Spleen (tissue), 11 donors: ENCODE measurements around the gene OTOP2. TPM values are rescaled to one million over a fixed set of nuclear protein-coding genes. Genes with fewer than 3 reads are reported as not detected.

Experiments used
- DNase-seq: peaks from one replicate; pipeline ENCODE4 v3.0.0-alpha.2; 2020
- H3K27ac ChIP-seq, 8 donors: fragments of 200-600 bp; sonication (generic) in 7 of 8; 1 replicate in 4 of 8; 2 replicates in 4 of 8; pipeline versions ENCODE4 v1.5.0 to v1.8.0; 2016 to 2021; ENCODE audit warnings: inconsistent platforms in 4 of 8, mild to moderate bottlenecking in 4 of 8, moderate library complexity in 1 of 8
- H3K27me3 ChIP-seq, 7 donors: fragments of 200-600 bp; sonication (generic) in 6 of 7; replicated peaks in 1 of 7; 1 replicate in 4 of 7; 2 replicates in 3 of 7; pipeline versions ENCODE4 v1.5.0 to v1.8.0; 2016 to 2021; ENCODE audit warnings: inconsistent platforms in 3 of 7, mild to moderate bottlenecking in 1 of 7
- H3K36me3 ChIP-seq, 6 donors: fragments of 200-600 bp; sonication (generic) in 5 of 6; 1 replicate in 4 of 6; 2 replicates in 2 of 6; pipeline versions ENCODE4 v1.5.0 to v1.8.0; 2016 to 2021; ENCODE audit warnings: inconsistent platforms in 2 of 6
- H3K4me1 ChIP-seq, 6 donors: fragments of 200-600 bp; sonication (generic) in 5 of 6; 1 replicate in 3 of 6; 2 replicates in 3 of 6; pipeline versions ENCODE4 v1.5.0 to v1.8.0; 2016 to 2021; ENCODE audit warnings: inconsistent platforms in 3 of 6
- H3K4me3 ChIP-seq, 8 donors: fragments of 200-600 bp; sonication (generic) in 7 of 8; 1 replicate in 4 of 8; 2 replicates in 4 of 8; pipeline versions ENCODE4 v1.5.0 to v1.8.0; 2016 to 2021; ENCODE audit warnings: inconsistent platforms in 4 of 8, mild to moderate bottlenecking in 4 of 8, moderate library complexity in 2 of 8
- H3K9me3 ChIP-seq, 8 donors: fragments of 200-600 bp; sonication (generic) in 7 of 8; 1 replicate in 4 of 8; 2 replicates in 4 of 8; pipeline versions ENCODE4 v1.5.0 to v1.8.0; 2016 to 2021; ENCODE audit warnings: inconsistent platforms in 4 of 8
- CTCF ChIP-seq, 11 experiments: fragments of 200-600 bp in 7 of 11; fragments of 450-650 bp in 4 of 11; sonication (generic) in 4 of 11; IDR thresholded peaks in 8 of 11; conservative IDR thresholded peaks in 3 of 11; 1 replicate in 7 of 11; 2 replicates in 4 of 11; pipeline versions ENCODE4 v1.4.0 to v1.8.0; 2016 to 2021; ENCODE audit warnings: antibody characterized with exemption in 11 of 11, inconsistent platforms in 4 of 11, mild to moderate bottlenecking in 1 of 11
- POLR2A ChIP-seq, 3 donors: fragments of 450-650 bp; IDR thresholded peaks; one replicate each; pipeline ENCODE4 v1.5.1; 2017; ENCODE audit warnings: antibody characterized with exemption in 3 of 3, mild to moderate bottlenecking in 1 of 3
- POLR2AphosphoS5 ChIP-seq, 3 donors: sonication (generic); formaldehyde crosslinking; IDR thresholded peaks; one replicate each; pipeline ENCODE4 v1.5.1; 2017; ENCODE audit warnings: antibody characterized with exemption in 3 of 3
- WGBS, 5 donors: extraction: QIAGEN DNeasy Blood & Tissue Kit in 3 of 5; methylation state at CpG; one replicate each; pipeline versions ENCODE4 v1.1.5 to v1.1.7; 2013 to 2018; 5-methylcytosine and 5-hydroxymethylcytosine counted together
- intact Hi-C: fragments of 100-400 bp; cut with DNase I; formaldehyde crosslinking; loops from one replicate; pipeline ENCODE4 v1.15.0; 2023; ENCODE audit warnings: low total_unique reads
- polyA plus RNA-seq, 3 donors: library from polyadenylated mRNA; stranded (reverse); fragments of 200-250 nt; gene quantifications; one replicate each; pipeline ENCODE4 v1.2.1, GENCODE V29; 2013
- total RNA-seq, 7 donors: library from RNA; depleted of rRNA in 3 of 7; stranded (reverse); fragments of >200 nt in 3 of 7; fragmentation: NEBNext Ultra II Directional in 4 of 7; extraction: Animal tissue kit (Norgen Biotek cat#: 25700) in 4 of 7; gene quantifications; one replicate each; pipeline versions ENCODE4 v1.1.0 to v1.2.1, GENCODE V29; 2016 to 2021
- donor health status: healthy with polysubstance abuse.
- donor health status: DM: no; HTN: no; CAD: no; lungs with moderate emphysema.
- donor health status: DM: no; HTN: no; CAD: no.
- donor health status: Bipolar disorder and iron deficiency.
- donor health status: healthy.
- donor health status: DM: no; HTN: no; CAD: no.
- donor health status: DM: yes; HTN: yes; CAD: no.

OTOP2 gene
- total and polyA plus RNA-seq, 10 donors = not detected

GRCh38 chr17:74947041-74947754, 23.1 kb downstream of the OTOP2 start:
- 91 to 93% (median 92%) methylated on average over 12 to 17 of the region's 17 CpGs for WGBS, 5 donors
- intact Hi-C loops = no loop called here
- Histone ChIP-seq H3K36me3 (peaks cover 0 to 12% (median 2%) of the 10 kb centered on the region in 6 donors), H3K4me1 (no peaks in the 10 kb centered on the region), H3K27ac (no peak overlapping the region), H3K9me3 (no peaks in the 10 kb centered on the region), H3K4me3 (no peak overlapping the region), H3K27me3 (peaks cover 0 to 65% (median 0%) of the 10 kb centered on the region in 7 donors)
- DNase-seq = no peak
- TF ChIP-seq POLR2A (IDR thresholded peaks at IDR 0.05) = no peak
- no peak for TF ChIP-seq POLR2AphosphoS5 (IDR thresholded peaks at IDR 0.05)
- TF ChIP-seq CTCF (IDR thresholded peaks at IDR 0.05 in 8 of 11, conservative IDR thresholded peaks at IDR 0.05 in 3 of 11) = no peak

GRCh38 chr17:74949455-74950115, 25.5 kb downstream of the OTOP2 start:
- peaks cover 0 to 46% (median 0%) of the 10 kb centered on the region in 7 donors for H3K27me3 ChIP-seq
- no peaks in the 10 kb centered on the region for H3K4me1 ChIP-seq
- no peak overlapping the region for H3K27ac ChIP-seq
- H3K9me3 ChIP-seq = no peaks in the 10 kb centered on the region
- intact Hi-C loops = no loop called here
- H3K36me3 ChIP-seq = peaks cover 0 to 21% (median 2%) of the 10 kb centered on the region in 6 donors
- H3K4me3 ChIP-seq = no peak overlapping the region
- no peak for DNase-seq
- WGBS, 5 donors = 53 to 80% (median 62%) methylated on average over 1 to 12 of the region's 12 CpGs
- TF ChIP-seq POLR2A (IDR thresholded peaks at IDR 0.05) (no peak), POLR2AphosphoS5 (IDR thresholded peaks at IDR 0.05) (no peak), CTCF (IDR thresholded peaks at IDR 0.05 in 8 of 11, conservative IDR thresholded peaks at IDR 0.05 in 3 of 11) (no peak)

- no peak overlapping the region for H3K27ac ChIP-seq
- DNase-seq = no peak
- 68 to 83% (median 71%) methylated on average over 8 of the region's 8 CpGs; no CpG with 5 or more reads in 1 of the 5 donors for WGBS, 5 donors
- no peak overlapping the region for H3K4me3 ChIP-seq
- TF ChIP-seq POLR2A (IDR thresholded peaks at IDR 0.05) = no peak
- no peak for TF ChIP-seq CTCF (IDR thresholded peaks at IDR 0.05 in 8 of 11, conservative IDR thresholded peaks at IDR 0.05 in 3 of 11)
- peak in 1 of 3 donors; percentile 6 for TF ChIP-seq POLR2AphosphoS5 (IDR thresholded peaks at IDR 0.05)
- H3K4me1 ChIP-seq = no peaks in the 10 kb centered on the region
- peaks cover 0 to 46% (median 0%) of the 10 kb centered on the region in 7 donors for H3K27me3 ChIP-seq
- intact Hi-C loops = no loop called here
- H3K9me3 ChIP-seq = no peaks in the 10 kb centered on the region
- peaks cover 0 to 26% (median 2%) of the 10 kb centered on the region in 6 donors for H3K36me3 ChIP-seq
Measured at GRCh38 chr17:74950207-74950606, 26.1 kb downstream of the OTOP2 start.

- TF ChIP-seq POLR2AphosphoS5 (IDR thresholded peaks at IDR 0.05) = no peak
- no peak for TF ChIP-seq CTCF (IDR thresholded peaks at IDR 0.05 in 8 of 11, conservative IDR thresholded peaks at IDR 0.05 in 3 of 11)
- no peak for TF ChIP-seq POLR2A (IDR thresholded peaks at IDR 0.05)
- 20 to 100% (median 71%) methylated on average over 1 to 3 of the region's 3 CpGs for whole genome bisulfite sequencing, 5 donors
- Histone ChIP-seq H3K9me3 (no peaks in the 10 kb centered on the region), H3K4me3 (no peak overlapping the region), H3K27me3 (peaks cover 0 to 45% (median 0%) of the 10 kb centered on the region in 7 donors), H3K36me3 (peaks cover 0 to 31% (median 2%) of the 10 kb centered on the region in 6 donors), H3K27ac (no peak overlapping the region), H3K4me1 (no peaks in the 10 kb centered on the region)
- DNase-seq = no peak
- intact Hi-C loops = no loop called here
Measured at GRCh38 chr17:74951065-74951464, 27.0 kb downstream of the OTOP2 start.
